SU-DHL-6 (cell line): ENCODE results near the gene DHRS1.

Experiments used
- EZH2phosphoT487 ChIP-seq: fragments of 200-600 bp; sonication (generic), shearing (Covaris generic); conservative IDR thresholded peaks from 2 replicates; pipeline ENCODE4 v1.6.1; 2018; ENCODE audit warnings: mild to moderate bottlenecking, antibody characterized with exemption, low read length, moderate library complexity, mixed read lengths
- TF ChIP-seq, protein P1 (sequence below): fragments of 200-600 bp; sonication (generic); IDR thresholded peaks from one replicate; pipeline ENCODE4 v1.5.1; 2017; ENCODE audit warnings: antibody characterized with exemption, mild to moderate bottlenecking, low read length, moderate library complexity; ENCODE audit not compliant: insufficient read depth, poor library complexity, severe bottlenecking

DNA sequence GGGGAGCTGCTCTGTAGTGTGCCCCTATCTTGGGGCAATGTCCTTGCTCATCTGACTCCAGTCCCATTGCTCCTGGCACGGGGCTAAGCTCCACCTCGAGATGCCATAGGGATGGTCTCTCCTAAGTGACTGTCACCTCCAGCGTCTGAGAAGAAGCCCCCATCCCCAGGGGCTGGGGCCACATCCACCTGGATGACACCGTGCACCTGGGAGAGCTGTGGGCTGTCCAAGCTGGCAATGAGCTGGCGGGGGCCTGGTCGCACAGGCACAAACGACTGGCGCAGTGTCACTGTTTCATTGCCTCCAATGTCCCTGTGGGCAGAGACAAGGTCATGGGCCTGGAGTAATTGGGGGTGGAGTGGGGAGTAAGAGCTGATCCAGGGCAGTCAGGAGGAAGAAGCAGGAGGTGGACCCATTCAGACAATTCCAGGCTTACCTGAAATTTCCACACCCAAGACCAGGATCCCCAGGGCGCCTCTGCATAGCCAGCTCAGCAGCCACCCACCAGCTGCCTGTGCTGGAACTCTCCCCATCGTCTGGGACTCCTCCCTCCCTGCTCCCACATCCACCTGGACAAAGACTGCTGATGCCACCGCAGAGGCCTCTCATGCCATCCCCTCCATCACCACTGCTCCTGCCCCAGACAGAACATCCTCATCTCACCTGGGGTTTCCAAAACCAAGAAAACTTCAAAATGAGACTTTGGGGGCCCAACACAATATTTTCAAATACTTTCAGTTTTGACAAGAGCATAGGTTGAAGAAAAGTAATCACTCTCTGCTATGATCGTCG, 50.2 kb downstream of the DHRS1 start:
- TF ChIP-seq, protein P1, sequence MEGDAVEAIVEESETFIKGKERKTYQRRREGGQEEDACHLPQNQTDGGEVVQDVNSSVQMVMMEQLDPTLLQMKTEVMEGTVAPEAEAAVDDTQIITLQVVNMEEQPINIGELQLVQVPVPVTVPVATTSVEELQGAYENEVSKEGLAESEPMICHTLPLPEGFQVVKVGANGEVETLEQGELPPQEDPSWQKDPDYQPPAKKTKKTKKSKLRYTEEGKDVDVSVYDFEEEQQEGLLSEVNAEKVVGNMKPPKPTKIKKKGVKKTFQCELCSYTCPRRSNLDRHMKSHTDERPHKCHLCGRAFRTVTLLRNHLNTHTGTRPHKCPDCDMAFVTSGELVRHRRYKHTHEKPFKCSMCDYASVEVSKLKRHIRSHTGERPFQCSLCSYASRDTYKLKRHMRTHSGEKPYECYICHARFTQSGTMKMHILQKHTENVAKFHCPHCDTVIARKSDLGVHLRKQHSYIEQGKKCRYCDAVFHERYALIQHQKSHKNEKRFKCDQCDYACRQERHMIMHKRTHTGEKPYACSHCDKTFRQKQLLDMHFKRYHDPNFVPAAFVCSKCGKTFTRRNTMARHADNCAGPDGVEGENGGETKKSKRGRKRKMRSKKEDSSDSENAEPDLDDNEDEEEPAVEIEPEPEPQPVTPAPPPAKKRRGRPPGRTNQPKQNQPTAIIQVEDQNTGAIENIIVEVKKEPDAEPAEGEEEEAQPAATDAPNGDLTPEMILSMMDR, result no peak
- no peak for TF ChIP-seq EZH2phosphoT487
